ENCODE data around the gene EMP2. TPM values are rescaled to one million over a fixed set of nuclear protein-coding genes. Genes with fewer than 3 reads are reported as not detected.

Gene EMP2
- total and polyA plus RNA-seq, 2 of the 4 experiments (the other 2 are of a cell fraction) = 13.8 to 18.3 TPM

DNA sequence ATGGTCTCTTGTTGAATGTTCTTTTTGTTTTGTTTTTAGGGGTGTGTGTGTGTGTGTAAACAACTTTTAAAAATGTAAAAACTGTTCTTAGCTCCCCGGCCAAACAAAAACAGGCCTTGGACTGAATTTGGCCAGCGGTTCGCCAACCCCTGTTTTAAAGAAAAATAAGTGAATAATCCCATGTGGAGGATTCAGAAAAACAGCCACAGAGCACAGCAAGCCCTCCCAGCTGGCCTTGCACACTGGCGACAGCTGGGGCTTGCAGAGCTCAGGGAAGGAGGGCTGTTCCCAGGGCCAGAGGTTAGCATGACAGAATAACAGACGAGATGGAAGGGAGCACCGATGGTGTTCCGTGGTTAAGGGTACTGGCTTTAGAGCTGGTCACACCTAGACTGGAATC, 39.0 kb downstream of the EMP2 start:
- Histone ChIP-seq H3K27me3 (ENCODE audit: control insufficient read depth, insufficient read depth, low read length) (no peaks in the 10 kb centered on the region), H4K5ac (ENCODE audit: low read depth, low read length) (no peak overlapping the region), H3K4me2 (ENCODE audit: low read depth, low read length) (no peak overlapping the region), H3K4ac (ENCODE audit: low read depth, low read length) (no peak overlapping the region), H2BK5ac (ENCODE audit: low read depth, low read length, poor library complexity, severe bottlenecking) (no peak overlapping the region), H4K8ac (ENCODE audit: low read depth in 2 of 2, low read length in 2 of 2) (no peak overlapping the region), H3K14ac (replicated peaks; ENCODE audit: low read depth, low read length) (no peak overlapping the region), H3K27ac (ENCODE audit: insufficient read depth, low read length) (no peak overlapping the region), H3K4me1 (ENCODE audit: control insufficient read depth, insufficient read depth, low read length) (no peaks in the 10 kb centered on the region), H3K18ac (ENCODE audit: low read depth, low read length) (no peak overlapping the region), H2AK9ac (replicated peaks; ENCODE audit: low read depth, low read length, poor library complexity) (no peak overlapping the region), H4K20me1 (ENCODE audit: insufficient read depth, low read length) (no peaks in the 10 kb centered on the region), H2BK120ac (ENCODE audit: low read depth, low read length) (no peak overlapping the region), H3K4me3 (ENCODE audit: insufficient read depth, low read depth, low read length) (no peak overlapping the region), H3K23ac (ENCODE audit: low read depth, low read length) (no peak overlapping the region), H3K9ac (ENCODE audit: low read depth, low read length) (no peak overlapping the region), H2BK15ac (ENCODE audit: low read depth, low read length) (no peak overlapping the region), H2BK20ac (ENCODE audit: low read depth, low read length) (no peak overlapping the region), H3K56ac (ENCODE audit: extremely low read depth, insufficient read depth, low read length) (no peak overlapping the region), H2AFZ (replicated peaks; ENCODE audit: low read length, poor library complexity) (no peak overlapping the region), H3K9me3 (ENCODE audit: control insufficient read depth, insufficient read depth, low read length) (no peaks in the 10 kb centered on the region), H3K36me3 (ENCODE audit: control insufficient read depth, insufficient read depth, low read length) (peaks cover 11% of the 10 kb centered on the region), H3K79me1 (ENCODE audit: low read depth in 1 of 2, low read length in 2 of 2) (no peaks in the 10 kb centered on the region; a peak in 1 of 4 replicates), H4K91ac (ENCODE audit: insufficient read depth, low read depth, low read length) (no peak overlapping the region), H3K9me1 (ENCODE audit: insufficient read depth, low read length) (no peaks in the 10 kb centered on the region), H2AK5ac (ENCODE audit: low read depth, low read length) (no peak overlapping the region)
- dilution Hi-C loops (cut with HindIII; ENCODE audit: low sequenced_read_pairs, unreplicated experiment) = no loop called here
- TF ChIP-seq RFX5 (IDR thresholded peaks at IDR 0.05; ENCODE audit: low read depth, low read length) (no peak), FOS (IDR thresholded peaks at IDR 0.05; ENCODE audit: low read depth, low read length) (no peak), CHD1 (IDR thresholded peaks at IDR 0.05; ENCODE audit: low read depth, low read length) (no peak), MXI1 (IDR thresholded peaks at IDR 0.05; ENCODE audit: borderline replicate concordance, low read depth, low read length) (no peak), BHLHE40 (IDR thresholded peaks at IDR 0.05; ENCODE audit: low read depth, low read length) (no peak), RCOR1 (IDR thresholded peaks at IDR 0.05; ENCODE audit: insufficient replicate concordance, low read length) (no peak), NFE2L2 (IDR thresholded peaks at IDR 0.05; ENCODE audit: low read depth, low read length) (no peak), MAZ (IDR thresholded peaks at IDR 0.05; ENCODE audit: borderline replicate concordance, low read depth, low read length) (no peak), POLR2A (IDR thresholded peaks at IDR 0.05; ENCODE audit: low read depth, low read length) (no peak), RAD21 (IDR thresholded peaks at IDR 0.05; ENCODE audit: low read length) (no peak), SMC3 (IDR thresholded peaks at IDR 0.05; ENCODE audit: low read depth, low read length) (no peak), MAFK (IDR thresholded peaks at IDR 0.05; ENCODE audit: low read depth, low read length) (no peak), CEBPB (IDR thresholded peaks at IDR 0.05; ENCODE audit: low read depth, low read length) (no peak)
- TF ChIP-seq, protein P1, sequence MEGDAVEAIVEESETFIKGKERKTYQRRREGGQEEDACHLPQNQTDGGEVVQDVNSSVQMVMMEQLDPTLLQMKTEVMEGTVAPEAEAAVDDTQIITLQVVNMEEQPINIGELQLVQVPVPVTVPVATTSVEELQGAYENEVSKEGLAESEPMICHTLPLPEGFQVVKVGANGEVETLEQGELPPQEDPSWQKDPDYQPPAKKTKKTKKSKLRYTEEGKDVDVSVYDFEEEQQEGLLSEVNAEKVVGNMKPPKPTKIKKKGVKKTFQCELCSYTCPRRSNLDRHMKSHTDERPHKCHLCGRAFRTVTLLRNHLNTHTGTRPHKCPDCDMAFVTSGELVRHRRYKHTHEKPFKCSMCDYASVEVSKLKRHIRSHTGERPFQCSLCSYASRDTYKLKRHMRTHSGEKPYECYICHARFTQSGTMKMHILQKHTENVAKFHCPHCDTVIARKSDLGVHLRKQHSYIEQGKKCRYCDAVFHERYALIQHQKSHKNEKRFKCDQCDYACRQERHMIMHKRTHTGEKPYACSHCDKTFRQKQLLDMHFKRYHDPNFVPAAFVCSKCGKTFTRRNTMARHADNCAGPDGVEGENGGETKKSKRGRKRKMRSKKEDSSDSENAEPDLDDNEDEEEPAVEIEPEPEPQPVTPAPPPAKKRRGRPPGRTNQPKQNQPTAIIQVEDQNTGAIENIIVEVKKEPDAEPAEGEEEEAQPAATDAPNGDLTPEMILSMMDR (conservative IDR thresholded peaks at IDR 0.05; ENCODE audit: low read depth, low read length) = no peak
- TF ChIP-seq, protein P2, sequence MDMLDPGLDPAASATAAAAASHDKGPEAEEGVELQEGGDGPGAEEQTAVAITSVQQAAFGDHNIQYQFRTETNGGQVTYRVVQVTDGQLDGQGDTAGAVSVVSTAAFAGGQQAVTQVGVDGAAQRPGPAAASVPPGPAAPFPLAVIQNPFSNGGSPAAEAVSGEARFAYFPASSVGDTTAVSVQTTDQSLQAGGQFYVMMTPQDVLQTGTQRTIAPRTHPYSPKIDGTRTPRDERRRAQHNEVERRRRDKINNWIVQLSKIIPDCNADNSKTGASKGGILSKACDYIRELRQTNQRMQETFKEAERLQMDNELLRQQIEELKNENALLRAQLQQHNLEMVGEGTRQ (IDR thresholded peaks at IDR 0.05; ENCODE audit: low read depth, low read length) = no peak
- TF ChIP-seq, protein P3, sequence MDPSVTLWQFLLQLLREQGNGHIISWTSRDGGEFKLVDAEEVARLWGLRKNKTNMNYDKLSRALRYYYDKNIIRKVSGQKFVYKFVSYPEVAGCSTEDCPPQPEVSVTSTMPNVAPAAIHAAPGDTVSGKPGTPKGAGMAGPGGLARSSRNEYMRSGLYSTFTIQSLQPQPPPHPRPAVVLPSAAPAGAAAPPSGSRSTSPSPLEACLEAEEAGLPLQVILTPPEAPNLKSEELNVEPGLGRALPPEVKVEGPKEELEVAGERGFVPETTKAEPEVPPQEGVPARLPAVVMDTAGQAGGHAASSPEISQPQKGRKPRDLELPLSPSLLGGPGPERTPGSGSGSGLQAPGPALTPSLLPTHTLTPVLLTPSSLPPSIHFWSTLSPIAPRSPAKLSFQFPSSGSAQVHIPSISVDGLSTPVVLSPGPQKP (IDR thresholded peaks at IDR 0.05; ENCODE audit: borderline replicate concordance, low read depth, low read length) = no peak
- ChIA-PET CTCF (no interaction called here), POLR2A (ENCODE audit: unreplicated experiment) (no interaction called here)
- no peak for DNase-seq
- no peak for ATAC-seq (ENCODE audit: low read depth)
- no TSS peak for BruUV-seq (replicated peaks)
- WGBS, 2 experiments (ENCODE audit: extremely low coverage in 2 of 2, insufficient read length in 1 of 2) = no CpG with 5 or more reads among the region's 7 CpGs
- intact Hi-C loops (cut with micrococcal nuclease) = no loop called here
- in situ Hi-C loops (cut with MboI; ENCODE audit: low sequenced_read_pairs) = no loop called here
